NCI-H1092 treated with DMSO at 0.1 percent for 48 hours (cell line): Measurements from ENCODE around the gene TRIM49C.
"Not testable (repeated sequence)": the region's sequence is repeated elsewhere in the genome, so short reads cannot be mapped to it uniquely, and the experiment has no call there.

Experiments used
- DNase-seq: peaks from one replicate; lab custom pipeline; 2025; lab: John Stamatoyannopoulos, UW

The TRIM49C gene, protein sequence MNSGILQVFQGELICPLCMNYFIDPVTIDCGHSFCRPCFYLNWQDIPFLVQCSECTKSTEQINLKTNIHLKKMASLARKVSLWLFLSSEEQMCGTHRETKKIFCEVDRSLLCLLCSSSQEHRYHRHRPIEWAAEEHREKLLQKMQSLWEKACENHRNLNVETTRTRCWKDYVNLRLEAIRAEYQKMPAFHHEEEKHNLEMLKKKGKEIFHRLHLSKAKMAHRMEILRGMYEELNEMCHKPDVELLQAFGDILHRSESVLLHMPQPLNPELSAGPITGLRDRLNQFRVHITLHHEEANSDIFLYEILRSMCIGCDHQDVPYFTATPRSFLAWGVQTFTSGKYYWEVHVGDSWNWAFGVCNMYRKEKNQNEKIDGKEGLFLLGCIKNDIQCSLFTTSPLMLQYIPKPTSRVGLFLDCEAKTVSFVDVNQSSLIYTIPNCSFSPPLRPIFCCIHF

DNA sequence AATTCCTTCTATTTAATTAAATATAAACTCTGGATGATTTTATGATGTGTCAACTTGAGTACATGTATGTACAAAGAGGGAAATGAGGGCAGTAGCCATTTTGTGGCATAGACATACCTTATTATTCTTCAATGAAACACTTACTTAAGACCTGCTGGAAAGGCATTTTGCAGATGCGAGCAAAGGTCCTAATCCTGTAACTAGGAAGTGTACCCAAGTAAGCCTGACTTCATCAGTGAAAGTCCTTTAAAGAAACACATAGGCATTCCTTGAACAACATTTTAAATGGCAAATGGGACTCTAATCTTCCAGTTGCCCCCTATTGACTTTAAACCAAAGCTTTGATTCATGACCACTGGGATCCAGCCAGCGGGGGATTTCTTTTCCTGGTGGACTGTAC is at the start of gene TRIM49C:
Gene TRIM49C, plus strand, starts transcription at position 301 of the 400 bp plus-strand sequence. CDS start 4,106 bp downstream, outside the sequence.
- not testable (repeated sequence) for DNase-seq

GRCh38 chr11:90024184-90024583 is 6.7 kb upstream of the TRIM49C start:
- DNase-seq = not testable (repeated sequence)

- not testable (repeated sequence) for DNase-seq
Observed at GRCh38 chr11:90051591-90052209, 20.8 kb downstream of the TRIM49C start.

DNA sequence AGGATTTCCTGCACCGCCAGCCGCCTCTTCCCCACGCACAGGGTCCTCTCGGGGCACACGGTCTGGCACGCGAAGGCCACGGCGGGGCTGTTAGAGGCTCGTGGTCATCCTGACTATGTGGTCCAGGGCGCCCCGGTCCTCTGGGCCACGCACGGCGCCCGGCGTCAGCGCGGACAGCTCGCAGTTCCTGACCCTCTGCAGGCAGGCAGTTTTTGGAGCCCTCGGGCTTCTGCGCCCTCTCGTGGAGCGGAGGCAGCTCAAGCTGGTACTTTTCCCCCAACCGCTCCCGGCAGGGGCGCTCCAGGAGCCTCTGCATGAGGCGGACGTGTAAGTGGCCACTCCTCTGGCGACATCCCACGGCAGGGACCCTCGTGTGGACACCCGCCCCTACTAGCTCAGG is 21.4 kb downstream of the TRIM49C start:
- not testable (repeated sequence) for DNase-seq

GRCh38 chr11:90053545-90053944 is 22.6 kb downstream of the TRIM49C start:
- not testable (repeated sequence) for DNase-seq

GRCh38 chr11:90085650-90086049 is 54.7 kb downstream of the TRIM49C start, which contains the start of gene UBTFL1:
Gene UBTFL1, plus strand, starts transcription at chr11:90085950. Its CDS starts 0 bp downstream, at chr11:90085950.
- not testable (repeated sequence) for DNase-seq

GRCh38 chr11:90088731-90089130 is 57.8 kb downstream of the TRIM49C start:
- not testable (repeated sequence) for DNase-seq
